VCaP (cell line): ENCODE results near the gene SLC6A3.
A peak's percentile ranks its signal among the peaks of the same experiment; 100 is the strongest.

Source experiments
- H3K27ac ChIP-seq: fragments of 450-650 bp; 2 replicates; pipeline ENCODE4 v1.5.1; 2017
- CTCF ChIP-seq: fragments of 450-650 bp; conservative IDR thresholded peaks from 2 replicates; pipeline ENCODE4 v1.5.1; 2017; ENCODE audit warnings: mild to moderate bottlenecking, moderate library complexity

SLC6A3 gene

GRCh38 chr5:1357946-1358725 is 87.1 kb downstream of the SLC6A3 start:
- H3K27ac ChIP-seq: no peak overlapping the region
- no peak for TF ChIP-seq CTCF

GRCh38 chr5:1356873-1357787 is 88.1 kb downstream of the SLC6A3 start:
- no peak overlapping the region for H3K27ac ChIP-seq
- TF ChIP-seq CTCF: no peak

DNA sequence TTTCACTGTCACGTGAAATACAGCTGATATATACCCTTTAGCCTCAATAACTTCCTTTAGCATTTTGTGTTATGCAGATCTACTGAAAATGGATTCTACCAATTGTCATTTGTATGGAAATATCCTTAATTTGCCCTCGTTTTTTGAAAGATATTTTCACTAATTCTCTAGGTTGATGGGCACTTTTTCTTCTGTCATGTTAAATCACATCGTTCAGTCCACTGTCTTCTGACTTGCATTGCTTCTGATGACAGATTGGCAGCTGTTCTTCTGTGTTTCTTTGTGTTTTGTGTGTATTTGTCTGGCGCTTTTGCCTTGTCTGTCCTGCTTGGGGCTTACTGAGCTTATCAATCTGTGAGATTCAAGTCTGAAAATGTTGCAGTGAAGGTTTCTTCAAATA is 90.7 kb downstream of the SLC6A3 start:
- H3K27ac ChIP-seq: no peak overlapping the region
- TF ChIP-seq CTCF: no peak

DNA sequence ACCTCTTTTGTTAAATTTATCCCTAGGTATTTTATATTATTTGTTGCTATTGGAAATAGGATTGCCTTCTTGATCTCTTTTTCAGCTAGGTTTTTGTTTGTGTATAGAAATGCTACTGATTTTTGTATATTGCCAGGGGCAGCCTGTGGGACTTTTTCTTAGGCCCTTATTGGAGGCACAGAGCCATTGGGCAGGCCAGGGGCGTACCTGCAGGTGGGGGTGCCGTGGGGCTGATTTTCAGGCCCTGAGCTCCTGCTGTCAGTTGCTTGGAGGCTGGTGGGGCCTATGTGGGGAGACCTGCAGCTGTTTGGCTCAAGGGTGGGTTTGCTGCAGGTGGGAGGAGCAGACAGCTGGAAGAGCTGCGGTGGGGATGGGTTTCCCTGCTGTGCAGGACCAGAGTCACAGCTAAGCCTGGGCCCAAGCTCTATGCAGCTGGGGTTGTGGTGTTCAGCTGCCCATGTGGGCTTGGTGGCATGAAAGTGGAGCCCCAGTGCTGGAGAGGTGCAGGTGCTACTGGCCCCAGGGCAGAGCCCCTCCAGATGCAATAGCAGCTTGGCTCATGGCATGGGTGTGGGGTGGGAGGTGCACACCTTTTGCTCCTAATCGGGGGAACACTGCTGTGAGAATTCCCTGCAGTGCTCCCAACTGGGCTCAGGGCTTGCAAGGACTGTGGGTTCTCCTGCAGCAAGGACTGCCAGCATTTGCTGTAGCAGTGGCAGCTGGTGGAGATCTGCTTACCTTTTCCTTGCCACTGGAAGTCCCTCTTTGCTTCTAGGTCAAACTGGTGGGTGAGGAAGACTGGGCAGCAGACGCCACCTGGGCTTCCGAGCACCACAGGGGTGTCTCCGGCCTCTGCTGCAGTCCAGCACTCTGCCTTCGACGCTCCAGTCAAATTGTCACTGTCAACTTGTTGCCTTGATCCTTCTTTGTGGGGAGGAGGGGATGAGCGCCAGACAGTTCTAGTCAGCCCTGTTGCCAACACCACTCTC is 92.7 kb downstream of the SLC6A3 start:
- no peak overlapping the region for H3K27ac ChIP-seq
- TF ChIP-seq CTCF: no peak

- no peak for TF ChIP-seq CTCF
These were observed 94.1 kb downstream of the SLC6A3 start for GRCh38 chr5:1351156-1351555.

DNA sequence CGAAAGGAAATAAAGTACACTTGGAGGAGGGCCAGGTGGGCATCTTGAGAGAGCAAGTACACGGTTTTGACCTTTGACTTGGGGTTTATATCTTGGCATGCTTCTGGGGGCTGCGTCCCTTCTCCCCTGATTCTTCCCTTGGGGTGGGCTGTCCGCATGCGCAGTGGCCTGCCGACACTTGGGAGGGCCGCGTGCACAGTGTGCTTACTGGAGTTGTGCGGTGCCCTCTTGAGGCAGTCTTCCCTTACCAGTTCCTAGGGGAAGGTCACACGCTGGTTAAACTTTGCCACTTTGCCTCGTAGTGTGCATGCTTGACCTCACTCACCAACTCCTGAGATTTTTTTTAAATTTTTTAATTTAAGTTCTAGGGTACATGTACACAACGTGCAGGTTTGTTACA is 96.0 kb downstream of the SLC6A3 start:
- peak; percentile 60 for TF ChIP-seq CTCF

More at GRCh38 chr5:1351156-1351555, 94.1 kb downstream of the SLC6A3 start:
- H3K27ac ChIP-seq: no peak overlapping the region

DNA sequence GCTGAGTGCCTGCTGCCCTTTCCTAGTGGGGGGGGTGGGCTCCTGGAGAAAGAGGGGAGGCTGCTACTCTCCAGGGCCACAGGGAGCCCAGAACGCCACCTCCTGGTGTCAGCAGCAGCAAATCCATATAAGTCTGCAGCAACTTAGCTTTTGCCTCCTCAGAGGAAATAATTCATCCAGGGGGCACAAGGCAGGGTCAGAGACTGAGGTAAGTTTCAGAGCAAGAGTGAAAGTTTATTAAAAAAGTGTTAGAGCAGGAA is 96.3 kb downstream of the SLC6A3 start:
- TF ChIP-seq CTCF: no peak
- no peak overlapping the region for H3K27ac ChIP-seq

More for the DNA sequence above, 96.0 kb downstream of the SLC6A3 start:
- no peak overlapping the region for H3K27ac ChIP-seq
